ENCODE measurements around the gene E4F1.

- TF ChIP-seq CTCF (conservative IDR thresholded peaks at IDR 0.05; ENCODE audit: low read depth, low read length), result no peak
- TF ChIP-seq EZH2phosphoT487 (IDR thresholded peaks at IDR 0.05; ENCODE audit: borderline replicate concordance, low read length), result no peak
These were observed 23.1 kb upstream of the E4F1 start for GRCh38 chr16:2200313-2200712.
